ENCODE measurements around the gene HPCAL1.

DNA sequence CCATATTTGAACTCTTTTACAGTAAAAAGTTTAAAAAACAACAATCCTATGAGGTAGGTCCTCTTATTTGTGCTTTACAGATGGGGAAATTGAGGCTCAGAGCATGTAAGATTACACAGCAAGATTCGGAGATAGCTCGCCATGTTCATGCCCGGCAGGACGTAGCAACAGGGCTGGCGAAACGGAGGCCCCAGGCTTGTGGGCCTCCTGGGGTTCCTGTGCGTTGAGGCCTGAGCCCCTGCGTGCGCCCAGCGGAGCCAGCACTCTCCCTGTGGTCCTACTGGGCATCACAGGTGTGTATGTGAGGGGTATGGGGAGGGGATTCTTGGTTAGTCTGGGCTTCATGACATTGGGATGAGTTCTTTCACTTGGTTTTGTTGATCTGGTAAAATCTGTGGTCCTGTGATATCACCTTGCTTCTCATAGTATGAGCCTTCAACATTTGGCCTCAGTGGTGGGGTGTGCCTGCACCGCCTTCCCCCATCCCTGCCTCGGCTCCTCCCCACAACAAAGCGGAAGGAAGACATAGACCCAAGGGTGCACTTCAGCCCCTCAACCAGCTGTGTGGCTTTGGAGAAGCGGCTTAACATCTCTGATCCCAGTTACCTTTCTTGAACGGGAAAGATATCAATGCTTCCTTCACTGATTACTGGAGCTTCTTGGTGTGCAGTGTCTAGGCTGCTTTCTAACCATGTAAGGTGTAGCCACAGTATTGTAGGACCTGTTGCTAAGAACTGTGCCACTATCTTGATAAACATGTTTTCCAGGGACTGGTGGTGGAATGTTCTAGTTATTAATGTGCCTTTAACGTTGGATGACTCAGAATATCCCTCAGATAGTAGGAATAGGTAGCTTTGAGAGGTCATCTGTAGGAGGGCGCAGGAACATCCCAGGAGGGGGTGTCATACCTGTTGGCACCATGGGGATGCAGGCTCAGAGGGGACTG is 37.2 kb downstream of the HPCAL1 start:
- no peak for TF ChIP-seq POLR2A (IDR thresholded peaks at IDR 0.05)
- no peak for TF ChIP-seq CTCF (IDR thresholded peaks at IDR 0.05)
- no peak for TF ChIP-seq POLR2AphosphoS5 (IDR thresholded peaks at IDR 0.05)

All from prostate gland (tissue), 2 donors.